Measurements from ENCODE around the gene LRP8.

LRP8 gene

DNA sequence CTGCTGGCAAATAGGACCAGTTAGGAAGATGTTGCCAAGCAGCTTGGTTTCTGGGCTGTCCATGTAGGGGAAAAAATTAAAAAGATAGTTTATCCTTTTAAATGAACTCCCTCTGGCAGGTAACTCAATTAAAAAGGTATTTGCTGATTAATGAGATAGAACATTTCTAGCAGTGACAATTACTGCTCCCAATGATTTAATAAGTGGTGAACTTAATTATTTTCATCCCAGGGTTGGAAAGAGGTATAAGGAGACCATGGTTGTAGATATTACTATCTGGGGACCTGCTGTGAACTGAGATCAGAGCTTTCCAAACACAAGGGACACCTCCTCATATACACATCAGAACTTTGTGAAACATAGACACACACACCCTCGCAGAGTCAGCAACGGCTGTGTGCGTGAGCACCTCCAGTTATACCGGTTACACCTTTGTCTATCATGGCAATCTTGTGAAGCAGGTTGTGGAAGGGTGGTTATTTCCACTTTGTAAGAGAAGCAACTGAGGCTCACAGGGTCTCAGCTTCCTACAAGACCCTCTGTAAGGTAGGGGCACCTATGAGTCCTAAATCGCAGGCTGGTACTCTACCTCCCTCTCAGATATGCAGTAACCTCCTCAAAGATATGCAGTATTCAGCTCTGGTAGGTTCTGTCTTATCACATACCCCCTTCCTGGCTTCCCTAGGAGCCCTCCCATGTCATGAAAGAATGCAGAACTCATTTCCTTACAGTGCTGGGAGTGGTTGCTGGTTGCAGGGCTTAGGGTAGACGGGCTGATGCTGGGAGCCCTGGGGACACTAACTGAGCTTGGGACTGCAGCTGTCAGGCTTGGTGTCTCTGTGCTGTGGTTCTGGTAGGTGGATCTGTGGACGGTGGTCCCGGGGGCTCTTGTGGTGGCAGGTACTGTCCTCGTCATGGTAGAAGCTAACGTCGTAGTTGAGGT, 71.1 kb downstream of the LRP8 start:
- no peak for DNase-seq

DNA sequence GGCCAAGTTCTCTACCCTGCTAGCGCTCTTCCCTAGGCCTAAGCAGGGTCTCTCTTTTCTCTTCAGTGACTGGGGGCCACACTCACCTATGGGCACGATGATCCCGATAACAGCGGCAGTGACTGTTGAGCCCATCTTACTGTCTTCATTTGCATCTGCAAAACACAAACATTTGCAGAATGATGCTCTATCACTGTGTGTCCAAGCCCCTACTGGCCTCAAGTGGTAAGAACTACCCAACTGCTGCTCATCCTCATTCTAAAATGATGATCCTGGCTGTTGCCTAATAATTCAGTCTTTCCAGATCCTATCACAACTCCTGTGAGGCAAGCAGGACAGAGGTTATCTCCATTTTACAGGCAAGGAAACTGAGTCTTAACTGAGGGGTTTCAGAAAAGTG, 72.8 kb downstream of the LRP8 start:
- DNase-seq, result no peak

DNA sequence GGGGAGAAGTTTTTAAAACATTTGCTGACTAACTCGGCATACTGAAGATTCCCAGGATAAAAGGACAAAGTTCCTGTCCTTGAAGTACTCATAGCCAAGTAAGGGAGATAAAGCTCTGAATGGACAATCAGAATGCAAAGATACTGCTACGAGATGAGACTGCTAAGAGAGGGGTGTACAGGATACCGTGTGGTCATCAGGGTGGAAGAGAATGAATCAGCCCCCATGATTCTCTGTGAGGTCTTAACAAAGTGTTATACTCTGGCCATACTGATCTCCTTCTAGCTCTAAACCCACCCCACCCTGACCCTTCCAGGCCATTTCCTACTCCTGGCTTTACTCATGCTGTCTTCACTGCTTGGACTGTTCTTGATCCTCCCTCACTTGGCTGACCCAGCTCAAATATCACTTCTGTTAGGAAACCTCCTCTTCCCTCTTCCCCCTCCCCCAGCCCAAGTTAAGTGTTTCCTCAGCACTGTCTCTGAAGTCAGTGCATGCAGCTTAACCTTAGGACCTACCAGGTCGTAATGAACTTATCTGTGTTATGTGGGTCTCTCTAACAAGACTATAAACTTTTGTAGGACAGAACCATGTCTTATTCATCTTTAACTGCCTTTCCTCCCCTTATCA, 73.7 kb downstream of the LRP8 start:
- no peak for DNase-seq

DNA sequence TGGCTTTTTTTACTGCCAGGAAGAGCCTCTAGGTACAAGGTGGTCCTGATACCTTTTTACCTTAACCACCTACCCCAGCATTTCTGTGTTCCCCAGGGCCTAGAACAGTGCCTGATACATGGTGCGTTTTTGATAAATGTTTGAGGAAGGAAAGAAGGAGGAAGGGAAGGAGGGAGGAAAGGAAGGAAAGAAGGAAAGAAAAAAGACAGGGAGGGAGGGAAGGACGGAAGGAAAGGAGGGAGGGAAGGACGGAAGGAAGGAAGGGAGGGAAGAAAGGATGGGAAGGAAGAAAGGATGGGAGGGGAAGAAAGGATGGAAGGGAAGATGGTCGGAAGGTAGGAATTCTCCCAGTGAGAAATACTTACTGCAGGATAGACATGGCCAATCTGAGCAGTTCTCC, 77.5 kb downstream of the LRP8 start:
- no peak for DNase-seq

DNA sequence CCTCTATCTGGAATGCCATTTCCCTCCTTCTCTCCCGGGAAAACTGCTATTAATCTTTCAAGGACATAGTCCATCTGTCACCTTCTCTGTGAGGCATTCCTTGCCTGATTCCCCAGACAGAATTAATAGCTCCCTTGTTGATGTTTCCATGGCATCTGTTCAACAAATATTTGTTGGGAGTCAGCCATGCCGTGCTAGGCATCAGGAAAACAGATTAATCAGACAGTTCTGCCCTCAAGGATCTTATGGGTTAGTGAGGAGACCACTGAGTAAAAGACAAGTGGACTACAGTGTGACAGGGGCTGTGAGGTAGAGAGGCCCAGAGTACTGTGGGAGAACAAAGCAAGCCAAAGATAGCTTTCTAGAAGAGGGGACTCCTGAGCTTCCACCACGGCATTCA, 78.2 kb downstream of the LRP8 start:
- no peak for DNase-seq

DNA sequence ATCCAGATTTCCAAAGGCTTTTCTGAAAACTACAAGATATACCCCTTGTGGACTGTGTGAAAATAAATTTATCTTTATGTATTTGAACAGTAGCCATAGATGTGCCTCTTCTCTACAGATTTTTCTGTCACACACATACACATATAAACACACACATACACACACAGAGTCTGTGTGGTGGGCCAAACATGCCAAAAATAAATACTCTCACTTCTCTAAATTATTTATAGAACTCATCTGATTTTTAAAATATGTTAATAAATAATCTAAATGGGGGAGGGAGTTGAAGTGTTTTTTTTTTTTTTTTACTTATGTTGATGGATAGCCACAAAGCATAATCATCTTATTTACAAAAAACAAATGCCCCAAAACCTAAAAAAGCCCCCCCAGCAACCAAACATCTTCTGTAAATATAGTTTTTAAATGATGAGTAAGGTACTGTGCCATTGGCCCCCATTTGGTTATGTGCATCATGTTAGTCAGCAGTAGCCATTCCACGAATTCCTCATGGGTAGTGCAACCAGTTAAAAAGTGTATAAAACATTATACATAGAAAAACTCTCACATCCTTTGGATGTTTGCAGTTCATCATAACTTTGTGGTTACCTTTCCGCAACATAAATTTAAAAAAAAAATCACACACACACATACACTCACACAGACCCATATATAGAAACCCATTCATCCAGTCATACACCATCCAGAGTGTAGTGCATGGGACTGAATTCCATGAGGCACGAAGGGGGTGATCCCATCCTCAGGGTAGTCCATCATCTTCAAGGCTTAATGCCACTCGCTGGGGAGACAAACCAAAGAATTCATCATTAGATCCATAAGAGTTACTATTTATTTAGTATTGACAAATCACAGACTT, 81.4 kb downstream of the LRP8 start:
- DNase-seq, result no peak

DNA sequence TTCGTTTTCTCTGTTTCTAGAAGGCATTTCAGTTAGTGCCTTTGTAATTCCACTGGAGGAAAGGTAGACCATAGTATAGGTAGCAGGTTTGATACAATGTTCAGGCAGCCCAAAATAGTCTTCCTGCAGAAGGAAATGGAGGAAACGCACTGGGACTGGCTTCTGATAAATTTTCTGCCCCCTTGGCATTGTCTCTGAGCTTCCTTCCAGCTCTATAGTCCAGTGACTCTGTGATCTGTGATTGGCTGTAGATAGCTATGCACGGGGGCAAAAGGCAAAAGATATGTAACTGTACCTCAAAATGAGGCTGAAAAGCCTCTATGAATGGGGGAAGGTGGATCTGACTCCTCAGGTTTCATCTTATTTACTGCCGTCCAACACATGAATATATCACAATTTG, 83.7 kb downstream of the LRP8 start:
- DNase-seq, result no peak

DNA sequence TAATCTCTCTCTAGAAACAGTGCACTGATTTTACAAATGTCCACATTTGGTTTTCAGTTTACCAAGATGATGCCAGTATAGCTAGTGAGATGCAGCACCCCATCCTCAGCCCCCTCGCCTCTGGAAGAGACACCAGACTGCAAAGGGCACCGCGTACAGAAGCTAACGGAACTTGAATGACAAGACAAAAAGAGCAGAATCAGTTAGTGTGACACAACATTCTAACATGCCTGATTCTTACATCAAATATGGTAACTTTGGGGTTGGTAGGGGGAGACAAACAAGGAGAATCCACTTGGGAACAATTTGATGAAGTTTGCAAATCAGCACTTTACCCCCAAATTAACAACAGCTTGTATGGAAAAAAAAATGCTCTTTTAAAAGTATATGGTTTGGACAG, 85.5 kb downstream of the LRP8 start:
- DNase-seq, result no peak

DNA sequence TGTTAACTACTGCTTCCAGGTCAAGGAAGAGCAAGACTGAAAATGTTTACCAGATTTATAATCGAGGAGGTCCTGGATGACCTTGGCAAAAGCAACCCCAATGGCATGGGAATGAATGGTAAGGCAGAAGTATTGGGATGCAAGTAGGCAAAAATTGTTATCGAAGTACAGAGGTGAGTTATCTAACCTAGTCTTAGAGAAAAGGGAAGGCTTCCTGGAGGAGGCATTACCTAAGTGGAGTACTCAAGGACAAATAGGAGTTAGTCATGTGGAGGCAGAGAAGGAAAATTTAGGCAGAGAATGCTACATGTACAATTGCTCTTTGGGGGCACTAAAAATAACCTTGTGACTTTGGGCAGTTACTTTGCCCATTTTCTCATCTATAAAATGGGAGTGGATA, 86.0 kb downstream of the LRP8 start:
- DNase-seq, result no peak

DNA sequence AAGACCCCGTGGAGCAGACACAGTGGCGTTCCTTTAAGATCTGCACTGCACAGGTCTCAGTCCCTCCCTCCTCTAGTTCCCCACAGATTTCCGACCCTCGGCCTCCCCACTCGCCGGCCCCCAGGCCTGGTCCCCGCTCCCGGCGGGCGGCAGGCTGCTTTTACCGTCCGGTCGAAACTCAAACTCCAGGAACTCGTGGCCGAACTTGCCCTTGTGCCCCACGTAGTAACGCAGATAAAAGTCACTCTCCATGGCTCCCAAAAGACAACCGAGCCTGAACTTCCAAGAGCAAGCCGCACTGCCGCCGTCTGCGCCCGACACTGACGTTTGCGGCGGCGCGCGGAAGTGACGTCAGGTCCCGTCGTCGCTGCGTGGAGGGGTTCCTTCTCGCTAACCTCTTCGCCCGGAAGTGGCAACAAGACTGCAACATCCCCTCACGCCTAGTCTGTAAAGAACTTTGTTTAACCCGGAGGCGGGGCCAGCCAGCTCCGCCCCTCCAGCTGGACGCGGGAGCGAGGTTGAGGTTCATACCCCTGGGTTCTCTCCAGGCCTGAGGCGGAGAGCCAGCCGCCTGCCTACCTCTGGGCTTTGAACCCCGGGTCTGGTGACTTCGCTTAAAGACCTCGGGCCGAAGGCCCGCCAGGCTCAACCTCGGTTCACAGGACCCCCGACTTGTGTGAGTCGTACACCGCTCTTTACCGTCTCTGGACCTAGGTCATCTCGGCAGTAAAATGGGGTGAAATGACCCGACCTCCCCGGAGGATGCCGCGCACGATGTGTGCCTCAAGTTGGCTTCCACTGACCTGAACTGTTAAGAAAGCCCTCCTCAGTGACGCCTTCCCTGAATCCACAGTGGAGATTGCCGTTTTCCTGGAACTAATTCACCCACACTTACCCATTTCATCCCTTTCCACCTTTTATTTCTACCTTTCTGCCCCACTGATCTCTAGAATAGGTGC, 89.4 kb downstream of the LRP8 start, which contains the start of gene MAGOH:
TSS of gene MAGOH (minus strand) at position 322 of the 959 bp plus-strand sequence. CDS start at position 252, 70 bp downstream.
- peak; percentile 91 for DNase-seq

DNA sequence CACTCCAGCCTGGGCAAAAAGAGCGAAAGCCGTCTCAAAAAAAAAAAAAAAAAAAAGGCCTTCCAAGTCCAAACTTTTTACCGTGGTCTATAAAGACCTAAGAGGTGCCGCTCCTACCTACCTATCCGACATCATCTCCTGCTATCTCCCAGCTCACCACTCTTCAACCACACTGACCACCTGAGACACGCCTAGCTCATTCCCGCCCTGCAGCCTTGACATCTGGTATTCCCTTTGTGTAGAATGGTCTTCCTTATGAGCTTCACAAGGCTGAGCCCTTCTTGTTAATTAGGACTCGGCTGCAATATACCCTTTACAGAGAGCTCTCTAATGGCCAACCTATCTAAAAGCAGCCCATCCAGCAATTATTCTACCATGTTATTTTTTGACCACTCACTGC, 90.2 kb downstream of the LRP8 start:
- no peak for DNase-seq

DNA sequence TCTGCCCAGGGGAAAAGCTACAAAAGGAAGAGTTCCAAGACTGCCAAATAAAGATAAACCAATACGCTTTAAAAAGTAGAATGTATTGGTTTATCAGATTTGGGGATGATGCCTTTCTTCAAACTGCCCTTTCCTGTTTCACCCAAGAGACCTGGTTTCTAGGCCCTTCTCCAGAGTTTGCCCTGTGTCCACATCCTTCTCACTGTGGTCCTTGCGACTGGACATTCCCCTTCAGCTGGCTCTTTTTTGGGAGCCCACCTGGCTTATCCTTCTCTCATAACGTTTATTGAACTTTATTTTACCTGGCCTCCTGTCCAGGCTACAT, 106.9 kb downstream of the LRP8 start:
- DNase-seq, result no peak

DNA sequence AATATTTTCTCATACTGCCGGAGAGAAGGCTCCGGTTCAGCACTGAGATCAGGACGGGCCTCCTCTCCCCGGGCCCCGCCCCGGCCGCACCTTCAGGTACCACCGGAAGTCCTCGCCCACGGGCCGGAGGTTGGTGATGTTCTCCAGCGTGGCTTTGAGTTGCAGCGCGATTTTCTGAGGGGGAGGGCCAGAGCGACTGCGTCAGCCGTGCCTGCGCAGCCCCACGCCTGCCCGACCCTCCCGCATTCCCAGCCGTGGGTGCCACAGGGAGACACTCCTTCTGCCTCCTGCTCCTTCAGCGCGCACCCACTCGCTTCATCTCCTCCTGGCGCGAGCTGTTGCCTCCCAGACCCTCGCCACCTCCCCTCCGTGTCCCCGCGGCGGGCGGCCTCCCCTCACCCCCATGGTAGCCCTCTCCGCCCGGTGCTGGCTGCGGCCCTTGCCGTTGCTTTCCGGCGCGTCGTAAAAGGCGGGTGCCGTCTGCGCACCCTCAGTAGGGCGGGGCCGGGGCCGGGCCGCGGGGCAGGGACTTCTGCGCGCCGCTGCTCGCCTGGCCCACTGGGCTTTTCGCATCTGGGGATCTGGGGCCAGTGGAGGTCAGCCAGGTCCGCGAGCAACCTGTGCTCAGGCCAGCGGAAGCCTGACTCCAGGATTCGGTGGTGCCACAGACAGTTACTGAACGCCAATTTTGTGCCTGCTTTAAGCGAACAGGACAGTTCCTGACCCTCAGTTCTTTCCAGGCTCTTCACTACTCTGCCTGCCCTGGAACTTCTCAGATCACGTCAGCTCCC, 107.5 kb downstream of the LRP8 start, which contains the start of gene CZIB:
TSS of gene CZIB (minus strand) at position 464 of the 791 bp plus-strand sequence. CDS start at position 405, 59 bp downstream.
- DNase-seq, result peak; percentile 84

DNA sequence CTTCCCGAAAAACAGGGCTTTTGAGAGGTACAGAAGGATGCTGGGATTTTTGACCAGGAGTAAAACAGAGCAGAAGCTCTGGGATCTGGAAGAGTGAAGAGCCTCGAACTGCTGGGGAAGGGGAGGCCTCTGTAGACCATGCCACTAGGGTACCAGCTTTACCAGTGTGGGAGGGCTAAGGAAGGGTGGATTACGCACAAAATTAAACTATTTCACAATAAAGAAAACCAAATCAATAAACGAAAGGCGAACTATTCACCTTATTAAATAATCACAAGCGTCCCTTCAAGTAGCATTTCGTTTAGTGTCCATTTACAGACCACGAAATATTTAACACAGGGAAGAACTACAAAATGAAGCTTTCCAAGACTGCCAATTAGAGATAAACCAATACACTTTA, 108.2 kb downstream of the LRP8 start:
- no peak for DNase-seq

DNA sequence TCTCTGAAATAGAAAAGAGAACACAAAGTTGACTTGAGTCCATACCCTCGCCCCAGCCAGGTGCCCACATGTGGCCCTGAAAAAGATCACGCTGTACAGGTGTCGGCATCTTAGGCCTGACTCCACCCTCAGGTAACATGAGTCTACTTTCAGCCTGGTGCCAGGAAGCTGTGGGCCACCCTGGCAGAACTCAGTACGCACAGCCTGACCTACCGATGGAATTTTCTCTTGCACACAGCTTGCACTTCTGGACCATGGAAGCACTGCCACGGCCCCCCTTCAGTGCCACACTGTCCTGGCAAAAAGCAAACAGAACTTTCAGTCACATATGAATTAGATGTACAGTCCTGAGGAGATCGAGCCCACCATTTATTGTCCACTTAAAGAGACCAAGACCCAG, 109.7 kb downstream of the LRP8 start:
- no peak for DNase-seq

DNA sequence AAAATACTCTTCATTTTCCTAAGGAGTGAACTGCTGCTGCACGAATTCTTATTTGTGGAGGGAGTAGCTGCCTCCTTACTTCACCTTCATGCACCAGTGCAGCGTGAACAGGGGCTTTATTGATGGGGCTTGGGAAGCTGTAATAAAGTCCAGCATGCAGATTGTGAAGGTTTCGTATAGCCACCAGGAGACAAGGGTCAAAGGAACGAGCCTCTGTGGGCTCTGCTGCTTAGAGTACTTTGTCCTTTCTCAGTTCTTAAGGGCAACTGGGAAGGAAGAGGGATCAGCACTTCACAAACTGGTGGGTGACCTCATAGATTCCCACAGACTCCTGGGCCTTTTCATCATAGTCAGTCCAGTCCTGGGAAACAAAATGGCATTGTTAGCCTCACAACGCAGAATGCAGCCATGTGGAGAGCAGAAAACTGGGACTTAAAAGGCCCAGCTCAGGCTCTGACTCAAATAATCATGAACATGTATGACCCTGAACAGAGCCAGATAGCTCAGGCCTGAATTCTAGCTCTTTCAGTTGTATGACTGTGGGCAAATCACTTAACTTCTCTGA, 113.4 kb downstream of the LRP8 start:
- DNase-seq, result no peak

DNA sequence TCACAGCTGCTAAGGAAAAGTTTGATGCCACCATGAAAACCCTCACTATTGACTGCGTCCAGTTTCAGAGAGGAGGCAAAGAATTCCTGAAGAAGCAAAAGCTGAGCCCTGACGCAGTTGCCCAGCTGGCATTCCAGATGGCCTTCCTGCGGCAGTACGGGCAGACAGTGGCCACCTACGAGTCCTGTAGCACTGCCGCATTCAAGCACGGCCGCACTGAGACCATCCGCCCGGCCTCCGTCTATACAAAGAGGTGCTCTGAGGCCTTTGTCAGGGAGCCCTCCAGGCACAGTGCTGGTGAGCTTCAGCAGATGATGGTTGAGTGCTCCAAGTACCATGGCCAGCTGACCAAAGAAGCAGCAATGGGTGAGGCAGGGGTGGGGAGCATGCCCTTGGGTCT, 116.9 kb downstream of the LRP8 start:
- DNase-seq, result no peak

DNA sequence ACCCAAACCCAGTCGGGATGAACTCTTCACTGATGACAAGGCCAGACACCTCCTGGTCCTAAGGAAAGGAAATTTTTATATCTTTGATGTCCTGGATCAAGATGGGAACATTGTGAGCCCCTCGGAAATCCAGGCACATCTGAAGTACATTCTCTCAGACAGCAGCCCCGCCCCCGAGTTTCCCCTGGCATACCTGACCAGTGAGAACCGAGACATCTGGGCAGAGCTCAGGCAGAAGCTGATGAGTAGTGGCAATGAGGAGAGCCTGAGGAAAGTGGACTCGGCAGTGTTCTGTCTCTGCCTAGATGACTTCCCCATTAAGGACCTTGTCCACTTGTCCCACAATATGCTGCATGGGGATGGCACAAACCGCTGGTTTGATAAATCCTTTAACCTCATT, 117.5 kb downstream of the LRP8 start:
- DNase-seq, result no peak

DNA sequence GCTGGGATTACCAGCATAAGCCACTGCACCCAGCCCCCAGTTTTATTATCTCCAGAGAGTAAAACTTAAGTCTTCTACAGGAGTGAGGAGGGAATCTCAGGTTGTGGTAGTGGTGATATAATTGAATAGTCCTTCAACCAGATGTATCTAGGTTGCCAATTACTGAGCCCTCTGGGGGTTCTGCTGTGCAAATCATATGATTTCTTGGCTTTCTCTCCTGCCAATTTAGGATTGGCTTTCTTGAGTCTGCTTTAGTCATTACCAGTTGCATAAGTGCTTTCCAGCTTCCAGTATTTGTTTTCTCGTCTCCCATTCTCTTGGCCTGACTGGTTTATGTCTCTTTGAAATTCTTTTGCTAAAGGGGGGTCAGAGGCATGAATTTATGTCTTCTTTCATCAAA, 120.1 kb downstream of the LRP8 start:
- no peak for DNase-seq

DNA sequence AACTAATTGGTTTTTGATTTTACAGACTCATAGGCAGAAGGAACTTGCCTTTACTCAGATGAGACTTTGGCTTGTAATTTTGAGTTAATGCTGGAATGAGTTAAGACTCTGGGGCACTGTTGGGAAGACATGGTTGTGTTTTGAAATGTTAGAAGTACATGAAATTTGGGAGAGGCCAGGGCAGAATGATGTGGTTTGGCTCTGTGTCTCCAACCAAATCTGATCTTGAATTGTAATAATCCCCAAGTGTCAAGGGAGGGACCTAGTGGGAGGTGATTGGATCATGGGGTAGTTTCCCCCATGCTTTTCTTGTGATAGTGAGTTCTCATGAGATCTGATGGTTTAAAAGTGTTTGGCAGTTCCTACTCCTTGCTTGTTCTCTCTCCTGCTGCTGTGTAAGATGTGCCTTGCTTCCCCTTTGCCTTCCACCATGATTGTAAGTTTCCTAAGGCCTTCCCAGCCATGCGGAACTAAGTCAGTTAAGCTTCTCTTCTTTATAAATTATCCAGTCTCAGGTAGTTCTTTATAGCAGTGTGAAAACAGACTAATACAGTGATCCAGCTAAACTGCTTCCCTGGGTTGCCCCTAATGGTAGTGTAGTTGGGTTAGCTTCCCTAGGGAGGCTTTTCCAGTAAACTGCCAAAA, 121.0 kb downstream of the LRP8 start:
- DNase-seq, result no peak
